GM12878 (cell line): ENCODE data around the gene NAV2.

ENCODE experiments used
- ATF2 ChIP-seq: IDR thresholded peaks from 2 replicates; pipeline ENCODE4 v1.6.1; 2012; ENCODE audit warnings: low read length, inconsistent platforms
- CREM ChIP-seq: IDR thresholded peaks from 2 replicates; pipeline ENCODE4 v1.6.1; 2014; ENCODE audit warnings: antibody characterized with exemption, low read depth
- CTCF ChIP-seq, 3 experiments: IDR thresholded peaks in 2 of 3; conservative IDR thresholded peaks in 1 of 3; 2 replicates each; pipeline ENCODE4 v1.5.1; 2011; ENCODE audit warnings: low read depth in 3 of 3, low read length in 3 of 3, mild to moderate bottlenecking in 3 of 3, control low read depth in 2 of 3, moderate library complexity in 2 of 3, inconsistent platforms in 1 of 3, mixed read lengths in 1 of 3; ENCODE audit not compliant: control insufficient read depth in 2 of 3, insufficient read depth in 1 of 3; ENCODE audit errors: extremely low read depth in 1 of 3

GRCh38 chr11:19972651-19973050, 260.0 kb downstream of the NAV2 start:
- TF ChIP-seq CTCF (IDR thresholded peaks at IDR 0.05 in 2 of 3, conservative IDR thresholded peaks at IDR 0.05 in 1 of 3; ENCODE audit: control insufficient read depth in 2 of 3, extremely low read depth in 1 of 3, insufficient read depth in 1 of 3, low read depth in 3 of 3, low read length in 3 of 3) (no peak), CREM (no peak), ATF2 (no peak)
